Right lobe of liver (tissue), 4 donors: ENCODE measurements around the gene MAP2K2.

ENCODE experiments used
- CTCF ChIP-seq, 4 donors: fragments of 200-600 bp in 3 of 4; fragments of 450-650 bp in 1 of 4; IDR thresholded peaks; one replicate each; pipeline versions ENCODE4 v1.5.1 to v1.8.0; 2016 to 2022; ENCODE audit warnings: antibody characterized with exemption in 4 of 4, mild to moderate bottlenecking in 2 of 4
- POLR2A ChIP-seq: fragments of 450-650 bp; IDR thresholded peaks from one replicate; pipeline ENCODE4 v1.6.1; 2017; ENCODE audit warnings: antibody characterized with exemption, mild to moderate bottlenecking
- donor health status: DM: no; HTN: no; CAD: no.
- donor health status: DM: no; HTN: no; CAD: no.
- donor health status: DM: no; HTN: yes; CAD: no.

GRCh38 chr19:4051175-4052101 lies 72.5 kb downstream of the MAP2K2 start:
- TF ChIP-seq CTCF (IDR thresholded peaks at IDR 0.05) (no peak), POLR2A (no peak)
